ENCODE measurements around the gene MXRA8. TPM values are rescaled to one million over a fixed set of nuclear protein-coding genes. Genes with fewer than 3 reads are reported as not detected.

The MXRA8 gene
- total RNA-seq, 1 donor from 2014 or later = 73.1 TPM

GRCh38 chr1:1349256-1350012 is 8.9 kb downstream of the MXRA8 start, which contains the start of gene DVL1:
TSS of gene DVL1 (minus strand) at chr1:1349418. CDS start at chr1:1349065, 353 bp downstream.
- DNase-seq (ENCODE audit: low spot score) = no peak

- no peak for DNase-seq (ENCODE audit: low spot score)
These were observed 9.7 kb downstream of the MXRA8 start for GRCh38 chr1:1348420-1349255.

GRCh38 chr1:1347663-1348419 is 10.5 kb downstream of the MXRA8 start:
- no peak for DNase-seq (ENCODE audit: low spot score)

- no peak for DNase-seq (ENCODE audit: low spot score)
These were observed 11.2 kb downstream of the MXRA8 start for GRCh38 chr1:1347026-1347595.

- no peak for DNase-seq (ENCODE audit: low spot score)
These were observed 11.9 kb downstream of the MXRA8 start for GRCh38 chr1:1346501-1346890.

GRCh38 chr1:1345860-1346500 is 12.4 kb downstream of the MXRA8 start:
- DNase-seq (ENCODE audit: low spot score) = no peak

- no peak for DNase-seq (ENCODE audit: low spot score)
These were observed 13.0 kb downstream of the MXRA8 start for GRCh38 chr1:1345384-1345783.

GRCh38 chr1:1344655-1345361 is 13.5 kb downstream of the MXRA8 start:
- no peak for DNase-seq (ENCODE audit: low spot score)

GRCh38 chr1:1343811-1344421 is 14.4 kb downstream of the MXRA8 start:
- DNase-seq (ENCODE audit: low spot score) = no peak

- DNase-seq (ENCODE audit: low spot score) = no peak
These were observed 15.7 kb downstream of the MXRA8 start for GRCh38 chr1:1342584-1343115.

- DNase-seq (ENCODE audit: low spot score) = no peak
These were observed 16.2 kb downstream of the MXRA8 start for GRCh38 chr1:1342061-1342562.

GRCh38 chr1:1341549-1342021 is 16.8 kb downstream of the MXRA8 start:
- no peak for DNase-seq (ENCODE audit: low spot score)

- DNase-seq (ENCODE audit: low spot score) = no peak
These were observed 17.4 kb downstream of the MXRA8 start for GRCh38 chr1:1340791-1341548.

GRCh38 chr1:1340185-1340584 is 18.2 kb downstream of the MXRA8 start:
- no peak for DNase-seq (ENCODE audit: low spot score)

- DNase-seq (ENCODE audit: low spot score) = no peak
These were observed 20.1 kb downstream of the MXRA8 start for GRCh38 chr1:1338278-1338677.

- no peak for DNase-seq (ENCODE audit: low spot score)
These were observed 20.6 kb downstream of the MXRA8 start for GRCh38 chr1:1337793-1338147.

- no peak for DNase-seq (ENCODE audit: low spot score)
These were observed 21.2 kb downstream of the MXRA8 start for GRCh38 chr1:1336931-1337792.

GRCh38 chr1:1336446-1336845 is 21.9 kb downstream of the MXRA8 start:
- no peak for DNase-seq (ENCODE audit: low spot score)
